Activated T-cell treated with anti-CD3 and anti-CD28 coated beads, Interleukin-2, amount 50 U/mL, for 1 hour (primary cell): ENCODE results near the gene SULT1C4.
"Not testable (repeated sequence)": the region's sequence is repeated elsewhere in the genome, so short reads cannot be mapped to it uniquely, and the experiment has no call there.

Source experiments
- DNase-seq: peaks from one replicate; pipeline ENCODE4 v3.0.0-alpha.2; 2020

SULT1C4 gene

GRCh38 chr2:108377815-108378630, at the start of gene SULT1C4:
Gene SULT1C4, plus strand, starts transcription at chr2:108377954. Its CDS starts 384 bp downstream, at chr2:108378338.
- no peak for DNase-seq

- no peak for DNase-seq
Measured at GRCh38 chr2:108329771-108330170, 48.0 kb upstream of the SULT1C4 start.

GRCh38 chr2:108330979-108331378, 46.8 kb upstream of the SULT1C4 start:
- DNase-seq = no peak

- no peak for DNase-seq
Measured at GRCh38 chr2:108345951-108346350, 31.8 kb upstream of the SULT1C4 start.

GRCh38 chr2:108346827-108347226, 30.9 kb upstream of the SULT1C4 start:
- DNase-seq = no peak

GRCh38 chr2:108347786-108348185, 30.0 kb upstream of the SULT1C4 start:
- DNase-seq = no peak

GRCh38 chr2:108348816-108349570, 28.8 kb upstream of the SULT1C4 start:
- DNase-seq = no peak

- no peak for DNase-seq
Measured at GRCh38 chr2:108349571-108349928, 28.2 kb upstream of the SULT1C4 start.

GRCh38 chr2:108351889-108352288, 25.9 kb upstream of the SULT1C4 start:
- no peak for DNase-seq

GRCh38 chr2:108354136-108354535, 23.6 kb upstream of the SULT1C4 start:
- DNase-seq = no peak

GRCh38 chr2:108355906-108356734, 21.6 kb upstream of the SULT1C4 start:
- no peak for DNase-seq

- DNase-seq = not testable (repeated sequence)
Measured at GRCh38 chr2:108359336-108359735, 18.4 kb upstream of the SULT1C4 start.

- DNase-seq = no peak
Measured at GRCh38 chr2:108360776-108361468, 16.8 kb upstream of the SULT1C4 start.

GRCh38 chr2:108363024-108363907, 14.5 kb upstream of the SULT1C4 start:
- no peak for DNase-seq

GRCh38 chr2:108363908-108364225, 13.9 kb upstream of the SULT1C4 start:
- DNase-seq = no peak

GRCh38 chr2:108364676-108365297, 13.0 kb upstream of the SULT1C4 start:
- no peak for DNase-seq

GRCh38 chr2:108365656-108366055, 12.1 kb upstream of the SULT1C4 start:
- no peak for DNase-seq

GRCh38 chr2:108367014-108367413, 10.7 kb upstream of the SULT1C4 start:
- no peak for DNase-seq

- DNase-seq = no peak
Measured at GRCh38 chr2:108367561-108368175, 10.1 kb upstream of the SULT1C4 start.

GRCh38 chr2:108369153-108369552, 8.6 kb upstream of the SULT1C4 start:
- DNase-seq = no peak

- no peak for DNase-seq
Measured at GRCh38 chr2:108370080-108370479, 7.7 kb upstream of the SULT1C4 start.
